ENCODE measurements around the gene DUSP16. TPM values are rescaled to one million over a fixed set of nuclear protein-coding genes. Genes with fewer than 3 reads are reported as not detected.

Gene DUSP16
- total RNA-seq, 1 experiment from 2014 or later = 10.6 TPM

GRCh38 chr12:12559719-12560296 is 2.9 kb downstream of the DUSP16 start:
- no peak for DNase-seq (ENCODE audit: low spot score)
- ChIA-PET POLR2A (ENCODE audit: low non-redundant PET) (no interaction called here), CTCF (no interaction called here)
- intact Hi-C loops (cut with micrococcal nuclease; ENCODE audit: unreplicated experiment) = no loop called here
- TF ChIP-seq CTCF (conservative IDR thresholded peaks at IDR 0.05; ENCODE audit: low read depth, low read length) (no peak), EZH2 (IDR thresholded peaks at IDR 0.05; ENCODE audit: borderline replicate concordance, low read depth, low read length, poor library complexity, severe bottlenecking) (no peak)
- no TSS peak for BruUV-seq (replicated peaks)
- Histone ChIP-seq H3K4me3 (ENCODE audit: low read depth, low read length, poor library complexity, severe bottlenecking) (no peak overlapping the region), H3K4me1 (ENCODE audit: insufficient read depth, low read length, poor library complexity, severe bottlenecking) (no peaks in the 10 kb centered on the region), H3K27me3 (replicated peaks; ENCODE audit: insufficient read depth, low read depth, low read length, poor library complexity) (no peaks in the 10 kb centered on the region), H3K27ac (ENCODE audit: low read depth, low read length, poor library complexity, severe bottlenecking) (no peak overlapping the region), H3K36me3 (ENCODE audit: insufficient read depth, low read length, poor library complexity, severe bottlenecking) (no peaks in the 10 kb centered on the region), H3K9me3 (ENCODE audit: low read depth, low read length, poor library complexity, severe bottlenecking) (no peaks in the 10 kb centered on the region)

- Histone ChIP-seq H3K9me3 (ENCODE audit: low read depth, low read length, poor library complexity, severe bottlenecking) (no peaks in the 10 kb centered on the region), H3K36me3 (ENCODE audit: insufficient read depth, low read length, poor library complexity, severe bottlenecking) (no peaks in the 10 kb centered on the region), H3K27ac (ENCODE audit: low read depth, low read length, poor library complexity, severe bottlenecking) (no peak overlapping the region), H3K4me3 (ENCODE audit: low read depth, low read length, poor library complexity, severe bottlenecking) (no peak overlapping the region), H3K4me1 (ENCODE audit: insufficient read depth, low read length, poor library complexity, severe bottlenecking) (no peaks in the 10 kb centered on the region), H3K27me3 (replicated peaks; ENCODE audit: insufficient read depth, low read depth, low read length, poor library complexity) (no peaks in the 10 kb centered on the region)
- POLR2A ChIA-PET (ENCODE audit: low non-redundant PET) = interaction anchor here (0.6 kb wide), 1 partner anchor 20 kb away, joined by 3 read pairs; no protein-coding TSS in a partner anchor
- no TSS peak for BruUV-seq (replicated peaks)
- intact Hi-C loops (cut with micrococcal nuclease; ENCODE audit: unreplicated experiment) = no loop called here
- CTCF ChIA-PET = no interaction called here
- DNase-seq (ENCODE audit: low spot score) = no peak
- TF ChIP-seq EZH2 (IDR thresholded peaks at IDR 0.05; ENCODE audit: borderline replicate concordance, low read depth, low read length, poor library complexity, severe bottlenecking) (no peak), CTCF (conservative IDR thresholded peaks at IDR 0.05; ENCODE audit: low read depth, low read length) (no peak)
These were observed 4.4 kb downstream of the DUSP16 start for GRCh38 chr12:12558291-12558690.

GRCh38 chr12:12557733-12558132 is 4.9 kb downstream of the DUSP16 start:
- H3K4me1 ChIP-seq (ENCODE audit: insufficient read depth, low read length, poor library complexity, severe bottlenecking) = no peaks in the 10 kb centered on the region
- ChIA-PET POLR2A (ENCODE audit: low non-redundant PET) (no interaction called here), CTCF (no interaction called here)
- BruUV-seq (replicated peaks) = no TSS peak
- no peaks in the 10 kb centered on the region for H3K27me3 ChIP-seq (replicated peaks; ENCODE audit: insufficient read depth, low read depth, low read length, poor library complexity)
- no peak overlapping the region for H3K4me3 ChIP-seq (ENCODE audit: low read depth, low read length, poor library complexity, severe bottlenecking)
- no peak overlapping the region for H3K27ac ChIP-seq (ENCODE audit: low read depth, low read length, poor library complexity, severe bottlenecking)
- TF ChIP-seq CTCF (conservative IDR thresholded peaks at IDR 0.05; ENCODE audit: low read depth, low read length) = no peak
- no peak for TF ChIP-seq EZH2 (IDR thresholded peaks at IDR 0.05; ENCODE audit: borderline replicate concordance, low read depth, low read length, poor library complexity, severe bottlenecking)
- no peaks in the 10 kb centered on the region for H3K36me3 ChIP-seq (ENCODE audit: insufficient read depth, low read length, poor library complexity, severe bottlenecking)
- intact Hi-C loops (cut with micrococcal nuclease; ENCODE audit: unreplicated experiment) = no loop called here
- H3K9me3 ChIP-seq (ENCODE audit: low read depth, low read length, poor library complexity, severe bottlenecking) = no peaks in the 10 kb centered on the region
- DNase-seq (ENCODE audit: low spot score) = no peak
